Activated T-cell treated with anti-CD3 and anti-CD28 coated beads for 48 hours (primary cell): ENCODE data around the gene MUC4.

Source experiments
- DNase-seq: peaks from one replicate; pipeline ENCODE4 v3.0.0-alpha.2; 2020; ENCODE audit warnings: low read depth

The MUC4 gene

GRCh38 chr3:195699860-195700259 lies 111.9 kb downstream of the MUC4 start:
- no peak for DNase-seq

DNA sequence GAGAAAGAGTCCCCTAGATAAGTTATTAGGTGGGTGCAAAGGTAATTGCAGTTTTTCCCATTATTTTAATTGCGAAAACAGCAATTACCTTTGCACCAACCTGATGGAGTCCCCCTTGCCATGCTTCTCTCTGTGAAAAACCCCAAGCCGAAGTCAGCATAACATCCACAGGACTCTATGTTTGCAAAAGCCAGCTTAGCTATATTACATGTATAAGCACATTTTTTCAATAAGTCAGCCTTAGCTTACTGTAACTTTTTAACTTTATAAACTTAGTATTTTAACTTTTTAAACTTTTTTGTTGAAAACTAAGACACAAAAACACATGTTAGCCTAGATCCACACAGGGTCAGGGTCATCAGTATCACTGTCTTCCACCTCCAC lies 112.3 kb downstream of the MUC4 start:
- no peak for DNase-seq

DNA sequence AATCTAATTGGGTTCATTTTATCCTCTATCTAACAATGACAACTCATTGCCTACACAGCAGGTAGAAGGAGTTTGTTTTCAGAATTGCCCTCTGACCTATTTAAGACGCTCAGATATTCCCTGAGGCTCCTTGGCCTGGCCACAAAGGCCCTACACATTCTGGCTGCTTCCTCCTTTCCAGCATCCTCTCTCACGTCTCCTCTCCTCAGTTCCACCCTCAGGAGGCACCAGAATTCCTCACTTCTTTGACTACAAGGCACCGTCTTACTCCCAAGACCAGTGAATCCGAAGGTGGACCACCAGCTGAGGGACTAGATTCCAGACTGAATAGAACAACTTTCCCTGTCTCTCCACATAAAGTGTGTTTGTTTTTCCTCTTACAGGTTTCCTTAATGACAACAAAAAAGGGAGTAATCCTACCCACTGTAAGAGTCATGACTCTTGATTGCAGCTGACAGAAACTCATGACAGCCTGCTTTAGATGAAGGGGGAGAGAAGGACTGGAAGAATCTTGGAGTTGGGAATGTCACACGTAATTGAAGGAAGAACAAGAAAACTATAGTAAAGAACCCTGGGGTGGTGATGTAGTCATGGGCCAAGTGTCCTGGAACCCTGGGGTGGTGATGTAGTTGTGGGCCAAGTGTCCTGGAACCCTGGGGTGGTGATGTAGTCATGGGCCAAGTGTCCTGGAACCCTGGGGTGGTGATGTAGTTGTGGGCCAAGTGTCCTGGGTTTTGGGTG lies 112.9 kb downstream of the MUC4 start:
- DNase-seq: no peak

DNA sequence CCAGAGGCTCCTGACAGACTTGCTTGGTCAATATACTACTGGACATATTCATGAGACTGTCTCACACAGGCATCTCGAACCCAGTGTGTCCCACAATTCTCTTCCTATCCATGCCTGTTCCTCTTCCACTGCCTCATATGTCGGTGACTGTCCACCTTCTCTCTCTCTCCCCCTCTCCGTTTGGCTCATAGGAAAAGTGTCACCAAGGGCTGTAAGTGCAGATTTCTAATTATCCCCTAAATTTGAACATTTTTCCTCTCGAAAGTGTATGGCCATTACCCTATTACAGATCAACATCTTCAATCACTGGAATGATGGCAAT lies 113.4 kb downstream of the MUC4 start:
- no peak for DNase-seq

GRCh38 chr3:195697582-195698324 lies 114.0 kb downstream of the MUC4 start:
- DNase-seq: no peak
